PC-3 (cell line): ENCODE measurements around the gene CHURC1. TPM values are rescaled to one million over a fixed set of nuclear protein-coding genes. Genes with fewer than 3 reads are reported as not detected.

ENCODE experiments used
- ATAC-seq: fragments of 200-7000 bp; cut with Tn5 transposase; 2 replicates; pipeline ENCODE4 v1.9.1; 2020; ENCODE audit warnings: mild to moderate bottlenecking, moderate library complexity
- BruUV-seq: library from RNA; stranded (reverse); fragments of 400-500 nt; replicated peaks from 2 replicates; lab custom pipeline; 2021; lab: Mats Ljungman, UMichigan
- CTCF ChIA-PET: fragments of 300-600 bp; sonication (Branson Sonifier 250); formaldehyde crosslinking; loops from one replicate; lab custom pipeline; 2022; ENCODE audit warnings: antibody characterized with exemption; lab: Charles Lee
- POLR2A ChIA-PET: fragments of 300-600 bp; sonication (Branson Sonifier 250); formaldehyde crosslinking; loops from one replicate; lab custom pipeline; 2022; ENCODE audit warnings: antibody characterized with exemption; ENCODE audit not compliant: unreplicated experiment; lab: Charles Lee
- DNase-seq: peaks from one replicate; pipeline ENCODE4 v3.0.0-alpha.2; 2015
- H2AFZ ChIP-seq: fragments of 300-600 bp; sonication (generic); 2 replicates; pipeline ENCODE4 v1.6.0; 2016; ENCODE audit warnings: antibody characterized with exemption, low read length
- H3F3A ChIP-seq: fragments of 300-600 bp; sonication (generic); one replicate; pipeline ENCODE4 v1.6.0; 2017; ENCODE audit warnings: antibody characterized with exemption, low read length, control low read depth, mild to moderate bottlenecking; ENCODE audit not compliant: unreplicated experiment
- H3K27ac ChIP-seq: fragments of 300-600 bp; sonication (generic); 2 replicates; pipeline ENCODE4 v1.5.1; 2016; ENCODE audit warnings: mild to moderate bottlenecking, low read length
- H3K27me3 ChIP-seq: fragments of 300-600 bp; sonication (generic); 2 replicates; pipeline ENCODE4 v1.6.1; 2016; ENCODE audit warnings: low read length, mixed read lengths
- H3K36me3 ChIP-seq: fragments of 300-600 bp; sonication (generic); 2 replicates; pipeline ENCODE4 v1.6.1; 2016; ENCODE audit warnings: low read depth, mixed run types, low read length, mixed read lengths
- H3K4me1 ChIP-seq: fragments of 300-600 bp; sonication (generic); 2 replicates; pipeline ENCODE4 v1.5.1; 2016; ENCODE audit warnings: low read length; ENCODE audit not compliant: insufficient read depth
- H3K4me2 ChIP-seq: fragments of 300-600 bp; sonication (generic); 2 replicates; pipeline ENCODE4 v1.6.0; 2016; ENCODE audit warnings: low read length
- H3K4me3 ChIP-seq: fragments of 300-600 bp; sonication (generic); 2 replicates; pipeline ENCODE4 v1.5.1; 2016; ENCODE audit warnings: mild to moderate bottlenecking, low read length, mixed read lengths
- H3K79me2 ChIP-seq: fragments of 300-600 bp; sonication (generic); 2 replicates; pipeline ENCODE4 v1.6.1; 2017; ENCODE audit warnings: low read length, mixed read lengths
- H3K9ac ChIP-seq: fragments of 300-600 bp; sonication (generic); 2 replicates; pipeline ENCODE4 v1.6.0; 2016; ENCODE audit warnings: mild to moderate bottlenecking, low read length
- H3K9me2 ChIP-seq: fragments of 300-600 bp; sonication (generic); replicated peaks from 2 replicates; pipeline ENCODE4 v1.6.1; 2016; ENCODE audit warnings: mixed run types, low read length, mixed read lengths
- H3K9me3 ChIP-seq: fragments of 300-600 bp; sonication (generic); 2 replicates; pipeline ENCODE4 v1.6.1; 2016; ENCODE audit warnings: low read length, mixed read lengths
- H4K20me1 ChIP-seq: fragments of 300-600 bp; sonication (generic); 2 replicates; pipeline ENCODE4 v1.6.1; 2016; ENCODE audit warnings: low read length, mixed read lengths
- CTCF ChIP-seq: fragments of 300-600 bp; sonication (generic); conservative IDR thresholded peaks from 2 replicates; pipeline ENCODE4 v1.5.1; 2017; ENCODE audit warnings: antibody characterized with exemption, low read depth, mild to moderate bottlenecking, low read length
- EZH2 ChIP-seq: fragments of 300-600 bp; sonication (generic); IDR thresholded peaks from one replicate; pipeline ENCODE4 v1.6.1; 2017; ENCODE audit warnings: antibody characterized with exemption, mild to moderate bottlenecking, low read length; ENCODE audit not compliant: unreplicated experiment
- EZH2phosphoT487 ChIP-seq: fragments of 300-600 bp; sonication (generic); IDR thresholded peaks from 2 replicates; pipeline ENCODE4 v1.6.1; 2018; ENCODE audit warnings: mild to moderate bottlenecking, antibody characterized with exemption, low read length, borderline replicate concordance
- intact Hi-C: fragments of 100-400 bp; cut with micrococcal nuclease; formaldehyde crosslinking; loops from 2 replicates; pipeline ENCODE4 v1.9.0; 2023
- total RNA-seq: library from RNA; depleted of rRNA; stranded (reverse); fragments of >200 nt; gene quantifications from 2 replicates; pipeline ENCODE4 v1.2.3, GENCODE V29; 2014

CHURC1 gene
- total RNA-seq, 1 experiment from 2014 or later = 50.3 TPM

GRCh38 chr14:64944041-64944440 is 29.8 kb downstream of the CHURC1 start:
- H2AFZ ChIP-seq = no peak overlapping the region
- H4K20me1 ChIP-seq = no peaks in the 10 kb centered on the region
- no peaks in the 10 kb centered on the region for H3K27me3 ChIP-seq
- BruUV-seq = no TSS peak
- no peaks in the 10 kb centered on the region for H3K36me3 ChIP-seq
- H3K4me2 ChIP-seq = no peak overlapping the region
- H3F3A ChIP-seq = no peaks in the 10 kb centered on the region
- intact Hi-C loops = no loop called here
- peaks cover 5% of the 10 kb centered on the region; the same call in 1 of the 2 replicates for H3K4me1 ChIP-seq
- ChIA-PET POLR2A (interaction anchor here (0.5 kb wide), 1 partner anchor 42 kb away, joined by 4 read pairs; the partner anchor contains the start of gene FNTB), CTCF (no interaction called here)
- ATAC-seq = no peak
- H3K9me3 ChIP-seq = no peaks in the 10 kb centered on the region
- H3K27ac ChIP-seq = no peak overlapping the region
- no peak for DNase-seq
- H3K79me2 ChIP-seq = no peaks in the 10 kb centered on the region
- H3K9me2 ChIP-seq = no peaks in the 10 kb centered on the region
- TF ChIP-seq CTCF = no peak
- TF ChIP-seq EZH2phosphoT487 = no peak
- no peak for TF ChIP-seq EZH2
- H3K9ac ChIP-seq = no peak overlapping the region
- no peak overlapping the region for H3K4me3 ChIP-seq

GRCh38 chr14:64944861-64945260 is 30.6 kb downstream of the CHURC1 start:
- intact Hi-C loops = no loop called here
- ATAC-seq = no peak
- no TSS peak for BruUV-seq

More at GRCh38 chr14:64944861-64945260, 30.6 kb downstream of the CHURC1 start:
- ChIA-PET POLR2A (no interaction called here), CTCF (no interaction called here)
- Histone ChIP-seq H3K79me2 (no peaks in the 10 kb centered on the region), H4K20me1 (no peaks in the 10 kb centered on the region), H3F3A (no peaks in the 10 kb centered on the region), H3K36me3 (no peaks in the 10 kb centered on the region), H3K9me3 (no peaks in the 10 kb centered on the region), H3K4me1 (peaks cover 5% of the 10 kb centered on the region; the same call in 1 of the 2 replicates), H3K4me3 (no peak overlapping the region), H3K27ac (no peak overlapping the region), H3K4me2 (no peak overlapping the region), H3K9me2 (no peaks in the 10 kb centered on the region), H3K27me3 (no peaks in the 10 kb centered on the region), H2AFZ (no peak overlapping the region), H3K9ac (no peak overlapping the region)
- TF ChIP-seq CTCF (no peak), EZH2 (no peak), EZH2phosphoT487 (no peak)
- DNase-seq = no peak
